ENCODE measurements around the gene MALSU1.

MALSU1 gene

DNA sequence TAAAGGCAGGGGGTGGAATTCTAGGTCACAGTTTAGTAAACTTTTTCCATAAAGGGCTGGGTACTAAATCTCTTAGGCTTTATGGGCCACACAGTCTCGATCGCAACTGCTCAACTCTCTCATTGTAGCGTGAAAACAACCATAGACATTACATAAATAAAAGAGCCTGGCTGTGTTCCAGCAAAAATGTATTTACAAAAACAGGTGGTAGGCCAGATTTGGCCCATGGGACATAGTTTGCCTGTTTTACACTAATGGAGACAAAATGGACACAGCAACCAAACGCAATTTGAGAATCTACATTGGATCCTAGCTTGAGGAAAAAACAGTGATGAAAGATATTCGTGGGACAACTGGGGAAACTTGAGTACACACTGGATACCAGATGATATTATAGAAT lies 23.2 kb upstream of the MALSU1 start:
- no peak for DNase-seq (ENCODE audit: low spot score)
- no peak overlapping the region for H3K4me3 ChIP-seq
- no peak overlapping the region for H3K27ac ChIP-seq
- TF ChIP-seq CTCF (IDR thresholded peaks at IDR 0.05) = no peak

- DNase-seq (ENCODE audit: low spot score) = no peak
- Histone ChIP-seq H3K4me3 (no peak overlapping the region), H3K27ac (no peak overlapping the region)
- no peak for TF ChIP-seq CTCF (IDR thresholded peaks at IDR 0.05)
Measured at GRCh38 chr7:23276376-23276775, 22.8 kb upstream of the MALSU1 start.

DNA sequence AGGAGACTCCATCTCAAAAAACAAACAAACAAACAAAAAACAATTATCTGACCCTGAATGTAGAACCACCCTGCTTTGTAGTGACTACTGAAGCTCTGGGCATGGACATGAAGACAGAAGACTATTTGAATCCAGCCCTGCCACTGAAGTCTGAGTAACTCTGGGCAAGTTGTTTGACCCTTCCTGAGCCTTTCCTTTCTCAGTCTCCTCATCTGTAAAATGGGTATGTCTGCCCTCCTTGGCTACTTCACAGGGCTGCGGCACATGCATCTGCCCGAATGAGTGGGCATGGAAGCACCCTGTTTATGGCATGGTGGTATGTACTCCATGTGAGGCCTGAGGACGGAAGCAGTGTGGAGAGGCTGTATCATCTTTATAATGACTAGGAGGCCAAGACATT lies 22.2 kb upstream of the MALSU1 start:
- no peak for TF ChIP-seq CTCF (IDR thresholded peaks at IDR 0.05)
- DNase-seq (ENCODE audit: low spot score) = no peak
- Histone ChIP-seq H3K27ac (no peak overlapping the region), H3K4me3 (no peak overlapping the region)

DNA sequence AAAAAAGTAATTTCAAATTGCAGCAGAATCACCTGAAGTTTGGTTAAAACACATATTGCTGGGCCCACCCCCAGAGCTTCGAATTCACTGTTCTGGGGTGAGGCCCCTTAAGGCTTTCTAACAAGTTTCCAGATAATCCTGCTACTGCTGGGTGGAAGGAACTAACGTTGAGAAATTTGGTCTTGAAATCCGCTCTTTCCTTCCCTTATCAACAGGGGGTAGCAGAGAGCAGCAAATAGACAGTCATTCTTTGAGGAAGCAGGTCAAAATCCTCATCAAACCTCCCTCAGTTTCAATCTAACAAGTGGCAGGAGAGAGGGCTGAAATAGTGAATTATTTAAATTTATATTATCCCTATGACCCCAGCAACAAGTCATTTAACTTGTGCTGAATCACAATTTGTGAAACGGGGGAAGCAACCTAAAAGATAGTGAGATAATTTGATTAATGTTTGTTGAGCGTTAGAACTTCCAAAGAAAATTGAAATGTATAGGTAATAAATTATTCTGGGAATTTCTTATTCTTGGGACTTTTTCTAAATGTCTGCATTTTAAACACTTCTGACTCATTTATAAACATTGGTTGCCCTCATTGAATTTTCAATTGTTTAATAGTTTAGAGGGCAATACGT lies 21.7 kb upstream of the MALSU1 start:
- H3K27ac ChIP-seq = no peak overlapping the region
- H3K4me3 ChIP-seq = no peak overlapping the region
- TF ChIP-seq CTCF (IDR thresholded peaks at IDR 0.05) = peak; percentile 40
- no peak for DNase-seq (ENCODE audit: low spot score)

DNA sequence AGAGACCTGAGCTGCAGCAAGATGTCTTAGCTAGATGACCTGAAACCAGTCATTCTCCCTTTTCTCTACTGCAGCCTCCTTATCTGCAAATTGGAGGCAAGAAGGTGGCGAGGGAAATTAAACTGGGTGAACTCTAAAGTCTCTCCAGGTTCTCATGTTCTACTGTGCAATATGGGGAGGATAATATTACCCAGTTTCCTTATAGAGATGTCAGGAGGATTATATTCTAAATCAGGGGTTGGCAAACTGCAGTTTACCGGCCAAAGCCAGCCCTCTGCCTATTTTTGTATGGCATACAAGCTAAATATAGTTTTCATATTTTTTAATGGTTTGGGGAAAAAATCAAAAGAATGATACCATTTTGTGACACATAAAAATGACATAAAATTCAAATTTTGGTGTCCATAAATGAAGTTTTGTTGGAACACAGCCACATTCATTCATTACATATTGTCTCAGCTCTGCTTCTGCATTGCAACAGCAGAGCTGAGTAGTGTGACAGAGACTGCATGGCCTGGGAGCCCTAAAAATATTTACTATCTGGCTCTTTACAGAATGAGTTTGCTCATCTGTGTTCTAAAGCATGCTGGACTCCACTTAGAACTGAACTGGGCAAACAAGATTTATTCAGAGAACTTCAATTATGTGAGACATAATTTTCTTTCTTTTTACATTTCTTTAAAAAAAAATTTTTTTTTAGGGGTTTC lies 19.2 kb upstream of the MALSU1 start:
- no peak overlapping the region for H3K4me3 ChIP-seq
- DNase-seq (ENCODE audit: low spot score) = no peak
- TF ChIP-seq CTCF (IDR thresholded peaks at IDR 0.05) = no peak
- no peak overlapping the region for H3K27ac ChIP-seq

- DNase-seq (ENCODE audit: low spot score) = no peak
- TF ChIP-seq CTCF (IDR thresholded peaks at IDR 0.05) = no peak
- Histone ChIP-seq H3K27ac (no peak overlapping the region), H3K4me3 (no peak overlapping the region)
Measured at GRCh38 chr7:23283086-23283485, 16.1 kb upstream of the MALSU1 start.

DNA sequence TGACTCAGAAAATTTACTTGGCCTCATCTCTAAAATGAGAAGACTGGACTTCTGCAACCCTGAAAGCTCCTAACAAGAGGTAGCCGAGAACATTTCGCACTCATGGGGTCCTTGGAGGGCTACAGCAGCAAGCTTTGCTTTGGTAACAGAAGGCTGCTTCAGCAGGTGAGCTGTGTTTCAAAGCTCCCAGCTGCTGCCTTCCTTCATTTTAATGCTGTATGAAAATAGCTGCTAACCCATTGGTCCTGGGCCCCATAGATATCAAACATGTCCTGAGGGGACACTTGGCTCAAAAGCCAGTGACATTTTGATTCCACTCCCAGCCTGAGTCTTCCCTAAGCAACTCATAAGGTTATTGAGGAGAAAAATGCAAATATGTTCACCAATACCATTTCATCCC lies 14.3 kb upstream of the MALSU1 start:
- no peak for TF ChIP-seq CTCF (IDR thresholded peaks at IDR 0.05)
- H3K27ac ChIP-seq = no peak overlapping the region

More for the DNA sequence above, 14.3 kb upstream of the MALSU1 start:
- no peak for DNase-seq (ENCODE audit: low spot score)
- no peak overlapping the region for H3K4me3 ChIP-seq

Measured in coronary artery (tissue), 2 donors.